Tibial artery (tissue), 4 donors: ENCODE measurements around the gene REP15.
A peak's percentile ranks its signal among the peaks of the same experiment; 100 is the strongest.

Experiments
- DNase-seq, 2 donors: peaks; one replicate each; pipeline ENCODE4 v3.0.0-alpha.2; 2019
- H3K27ac ChIP-seq, 2 donors: fragments of 200-600 bp; sonication (generic) in 1 of 2; 1 replicate in 1 of 2; 2 replicates in 1 of 2; pipeline ENCODE4 v1.5.1; 2018 to 2019; ENCODE audit warnings: mild to moderate bottlenecking in 1 of 2
- H3K27me3 ChIP-seq, 2 donors: fragments of 200-600 bp; sonication (generic) in 1 of 2; one replicate each; pipeline versions ENCODE4 v1.5.1 to v1.6.0; 2016 to 2019
- H3K36me3 ChIP-seq, 3 donors: fragments of 200-600 bp; sonication (generic) in 2 of 3; one replicate each; pipeline ENCODE4 v1.5.1; 2016 to 2019; ENCODE audit warnings: mild to moderate bottlenecking in 2 of 3
- H3K4me1 ChIP-seq, 4 donors: fragments of 200-600 bp; sonication (generic) in 2 of 4; 1 replicate in 3 of 4; 2 replicates in 1 of 4; pipeline ENCODE4 v1.5.1; 2016 to 2019
- H3K4me3 ChIP-seq, 2 donors: fragments of 200-600 bp; sonication (generic) in 1 of 2; 1 replicate in 1 of 2; 2 replicates in 1 of 2; pipeline ENCODE4 v1.5.1; 2018 to 2019; ENCODE audit warnings: mild to moderate bottlenecking in 2 of 2
- H3K9me3 ChIP-seq, 3 donors: fragments of 200-600 bp; sonication (generic) in 1 of 3; one replicate each; pipeline ENCODE4 v1.5.1; 2016 to 2019
- CTCF ChIP-seq, 2 experiments: fragments of 200-600 bp in 1 of 2; fragments of 450-650 bp in 1 of 2; IDR thresholded peaks; one replicate each; pipeline ENCODE4 v1.5.1; 2017 to 2019; ENCODE audit warnings: antibody characterized with exemption in 2 of 2, mild to moderate bottlenecking in 1 of 2, moderate library complexity in 1 of 2
- intact Hi-C: fragments of 100-400 bp; cut with DNase I; formaldehyde crosslinking; loops from one replicate; pipeline ENCODE4 v1.15.0; 2023; ENCODE audit warnings: low total_unique reads

Gene REP15

GRCh38 chr12:27709932-27710591 is 13.8 kb downstream of the REP15 start:
- H3K9me3 ChIP-seq = no peaks in the 10 kb centered on the region
- no peak for DNase-seq
- peaks cover 0 to 23% (median 17%) of the 10 kb centered on the region in 4 donors for H3K4me1 ChIP-seq
- intact Hi-C loops = loop anchor here (2.0 kb wide), 1 partner anchor 71 kb away; the partner anchor contains the start of genes KLHL42 and MANSC4
- H3K27me3 ChIP-seq = no peaks in the 10 kb centered on the region
- H3K36me3 ChIP-seq = peaks cover 0 to 6% (median 1%) of the 10 kb centered on the region in 3 donors
- peak overlapping the region; percentile 95 to 97 for H3K4me3 ChIP-seq
- no peak for TF ChIP-seq CTCF (IDR thresholded peaks at IDR 0.05)
- H3K27ac ChIP-seq = peak overlapping the region; percentile 84 to 85

GRCh38 chr12:27710592-27711316 is 14.5 kb downstream of the REP15 start, which contains the start of gene MRPS35:
MRPS35 (plus strand) TSS chr12:27710832; CDS start chr12:27710844, 12 bp downstream.
- no peak for TF ChIP-seq CTCF (IDR thresholded peaks at IDR 0.05)
- peaks cover 0 to 11% (median 5%) of the 10 kb centered on the region in 3 donors for H3K36me3 ChIP-seq
- peak within 1 kb of the TSS; percentile 95 to 97 for H3K4me3 ChIP-seq
- H3K4me1 ChIP-seq = peaks cover 0 to 23% (median 17%) of the 10 kb centered on the region in 4 donors
- no peaks in the 10 kb centered on the region for H3K27me3 ChIP-seq
- intact Hi-C loops = loop anchor here (2.0 kb wide), 1 partner anchor 70 kb away; the partner anchor contains the start of genes KLHL42 and MANSC4
- DNase-seq = peak; percentile 91 to 95
- H3K27ac ChIP-seq = peak within 1 kb of the TSS; percentile 84 to 85
- H3K9me3 ChIP-seq = no peaks in the 10 kb centered on the region

GRCh38 chr12:27711317-27711682 is 15.1 kb downstream of the REP15 start:
- H3K4me1 ChIP-seq = peaks cover 0 to 23% (median 17%) of the 10 kb centered on the region in 4 donors
- peak overlapping the region; percentile 84 to 85 for H3K27ac ChIP-seq

GRCh38 chr12:27711967-27712366 is 15.7 kb downstream of the REP15 start:
- peaks cover 0 to 23% (median 17%) of the 10 kb centered on the region in 4 donors for H3K4me1 ChIP-seq
- H3K4me3 ChIP-seq = no peak overlapping the region
- no peak overlapping the region for H3K27ac ChIP-seq
- no peak for DNase-seq
- no peaks in the 10 kb centered on the region for H3K27me3 ChIP-seq
- H3K36me3 ChIP-seq = peaks cover 10 to 23% (median 15%) of the 10 kb centered on the region in 3 donors
- intact Hi-C loops = loop anchor here (2.0 kb wide), 1 partner anchor 69 kb away; the partner anchor contains the start of genes KLHL42 and MANSC4
- TF ChIP-seq CTCF (IDR thresholded peaks at IDR 0.05) = no peak
- no peaks in the 10 kb centered on the region for H3K9me3 ChIP-seq

More at GRCh38 chr12:27711317-27711682, 15.1 kb downstream of the REP15 start:
- DNase-seq = no peak
- H3K4me3 ChIP-seq = peak overlapping the region; percentile 95 to 97
- no peak for TF ChIP-seq CTCF (IDR thresholded peaks at IDR 0.05)
- peaks cover 3 to 16% (median 8%) of the 10 kb centered on the region in 3 donors for H3K36me3 ChIP-seq
- intact Hi-C loops = loop anchor here (2.0 kb wide), 1 partner anchor 70 kb away; the partner anchor contains the start of genes KLHL42 and MANSC4
- H3K9me3 ChIP-seq = no peaks in the 10 kb centered on the region
- no peaks in the 10 kb centered on the region for H3K27me3 ChIP-seq

GRCh38 chr12:27723212-27723611 is 27.0 kb downstream of the REP15 start:
- no peak for DNase-seq
- H3K9me3 ChIP-seq = no peaks in the 10 kb centered on the region
- no peaks in the 10 kb centered on the region for H3K4me1 ChIP-seq
- intact Hi-C loops = no loop called here
- H3K27me3 ChIP-seq = no peaks in the 10 kb centered on the region
- H3K36me3 ChIP-seq = peaks cover 34 to 88% (median 41%) of the 10 kb centered on the region in 3 donors
- no peak overlapping the region for H3K27ac ChIP-seq
- no peak overlapping the region for H3K4me3 ChIP-seq
- TF ChIP-seq CTCF (IDR thresholded peaks at IDR 0.05) = no peak
